Measurements from ENCODE around the gene HRH3.

Gene HRH3

GRCh38 chr20:62233684-62234083, 13.6 kb upstream of the HRH3 start:
- Histone ChIP-seq H3K27me3 (ENCODE audit: control insufficient read depth, low read length) (no peaks in the 10 kb centered on the region), H3K36me3 (ENCODE audit: control insufficient read depth, low read length) (no peaks in the 10 kb centered on the region), H3K4me2 (ENCODE audit: low read length) (no peak overlapping the region), H3F3A (ENCODE audit: control insufficient read depth, insufficient read depth) (no peaks in the 10 kb centered on the region), H3K4me3 (ENCODE audit: low read length) (no peak overlapping the region), H3K27ac (ENCODE audit: low read depth, low read length) (no peak overlapping the region), H3K79me2 (ENCODE audit: control insufficient read depth, low read length) (no peaks in the 10 kb centered on the region), H4K20me1 (ENCODE audit: control insufficient read depth, insufficient read depth, low read depth, low read length) (no peaks in the 10 kb centered on the region), H3K9me2 (replicated peaks; ENCODE audit: control insufficient read depth, low read length) (no peaks in the 10 kb centered on the region), H3K4me1 (ENCODE audit: control insufficient read depth, low read length) (peaks cover 6% of the 10 kb centered on the region), H3K9me3 (ENCODE audit: control insufficient read depth, insufficient read depth, low read length) (no peaks in the 10 kb centered on the region; the same call in 1 of the 2 replicates)
- no peak for TF ChIP-seq EZH2phosphoT487 (IDR thresholded peaks at IDR 0.05; ENCODE audit: borderline replicate concordance, low read length)
- TF ChIP-seq, protein P1, sequence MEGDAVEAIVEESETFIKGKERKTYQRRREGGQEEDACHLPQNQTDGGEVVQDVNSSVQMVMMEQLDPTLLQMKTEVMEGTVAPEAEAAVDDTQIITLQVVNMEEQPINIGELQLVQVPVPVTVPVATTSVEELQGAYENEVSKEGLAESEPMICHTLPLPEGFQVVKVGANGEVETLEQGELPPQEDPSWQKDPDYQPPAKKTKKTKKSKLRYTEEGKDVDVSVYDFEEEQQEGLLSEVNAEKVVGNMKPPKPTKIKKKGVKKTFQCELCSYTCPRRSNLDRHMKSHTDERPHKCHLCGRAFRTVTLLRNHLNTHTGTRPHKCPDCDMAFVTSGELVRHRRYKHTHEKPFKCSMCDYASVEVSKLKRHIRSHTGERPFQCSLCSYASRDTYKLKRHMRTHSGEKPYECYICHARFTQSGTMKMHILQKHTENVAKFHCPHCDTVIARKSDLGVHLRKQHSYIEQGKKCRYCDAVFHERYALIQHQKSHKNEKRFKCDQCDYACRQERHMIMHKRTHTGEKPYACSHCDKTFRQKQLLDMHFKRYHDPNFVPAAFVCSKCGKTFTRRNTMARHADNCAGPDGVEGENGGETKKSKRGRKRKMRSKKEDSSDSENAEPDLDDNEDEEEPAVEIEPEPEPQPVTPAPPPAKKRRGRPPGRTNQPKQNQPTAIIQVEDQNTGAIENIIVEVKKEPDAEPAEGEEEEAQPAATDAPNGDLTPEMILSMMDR (IDR thresholded peaks at IDR 0.05; ENCODE audit: low read depth, low read length, poor library complexity, severe bottlenecking): no peak

DNA sequence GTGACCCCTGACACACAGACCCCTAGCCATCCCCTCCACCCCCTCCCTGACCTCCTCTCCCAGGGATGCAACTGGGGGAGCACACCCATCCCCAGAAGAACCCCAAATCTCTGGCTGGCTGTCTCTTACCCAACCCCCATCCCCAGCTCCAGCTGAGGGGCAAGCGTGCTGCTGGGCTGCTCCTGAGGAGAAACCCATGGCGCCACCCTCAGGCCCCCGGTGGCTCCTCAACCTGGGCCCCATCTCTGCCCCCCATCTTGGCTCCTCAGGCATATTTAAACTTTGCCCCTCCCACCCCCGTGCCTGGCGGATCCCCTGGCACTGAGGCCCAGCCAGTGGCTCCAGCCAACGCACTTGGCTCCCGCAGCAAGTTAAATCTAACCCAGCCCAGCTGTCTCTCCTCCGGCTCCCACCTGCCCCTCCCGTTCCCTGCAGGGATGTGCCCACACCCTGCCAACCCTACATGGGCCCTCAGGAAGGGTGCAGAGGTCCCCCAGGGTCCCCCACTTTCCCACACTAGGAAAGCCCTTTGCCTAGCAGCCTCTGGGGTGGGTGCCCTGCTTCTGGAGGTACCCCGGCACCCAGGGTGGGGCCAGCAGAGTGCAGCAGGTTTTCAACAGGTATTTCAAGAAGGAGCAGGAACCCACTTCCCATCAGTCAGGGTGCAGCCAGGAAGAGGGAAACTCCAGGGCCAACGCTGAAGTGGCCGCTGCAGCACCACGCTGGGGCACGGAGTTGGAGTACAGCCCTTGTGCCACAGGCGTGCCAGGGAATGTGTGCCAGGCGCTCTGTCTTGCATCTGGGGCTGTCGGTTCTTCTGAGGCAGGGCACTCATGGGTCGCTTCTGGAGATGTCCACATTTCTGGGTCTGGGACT, 12.9 kb upstream of the HRH3 start:
- Histone ChIP-seq H3K4me2 (ENCODE audit: low read length) (no peak overlapping the region), H3K36me3 (ENCODE audit: control insufficient read depth, low read length) (no peaks in the 10 kb centered on the region), H3K9me2 (replicated peaks; ENCODE audit: control insufficient read depth, low read length) (no peaks in the 10 kb centered on the region), H3K4me1 (ENCODE audit: control insufficient read depth, low read length) (peaks cover 6% of the 10 kb centered on the region), H3F3A (ENCODE audit: control insufficient read depth, insufficient read depth) (no peaks in the 10 kb centered on the region), H3K27ac (ENCODE audit: low read depth, low read length) (no peak overlapping the region), H4K20me1 (ENCODE audit: control insufficient read depth, insufficient read depth, low read depth, low read length) (no peaks in the 10 kb centered on the region), H3K9me3 (ENCODE audit: control insufficient read depth, insufficient read depth, low read length) (no peaks in the 10 kb centered on the region; the same call in 1 of the 2 replicates), H3K4me3 (ENCODE audit: low read length) (no peak overlapping the region), H3K79me2 (ENCODE audit: control insufficient read depth, low read length) (no peaks in the 10 kb centered on the region), H3K27me3 (ENCODE audit: control insufficient read depth, low read length) (no peaks in the 10 kb centered on the region)
- no peak for TF ChIP-seq EZH2phosphoT487 (IDR thresholded peaks at IDR 0.05; ENCODE audit: borderline replicate concordance, low read length)
- TF ChIP-seq, protein P1 (IDR thresholded peaks at IDR 0.05; ENCODE audit: low read depth, low read length, poor library complexity, severe bottlenecking): no peak

DNA sequence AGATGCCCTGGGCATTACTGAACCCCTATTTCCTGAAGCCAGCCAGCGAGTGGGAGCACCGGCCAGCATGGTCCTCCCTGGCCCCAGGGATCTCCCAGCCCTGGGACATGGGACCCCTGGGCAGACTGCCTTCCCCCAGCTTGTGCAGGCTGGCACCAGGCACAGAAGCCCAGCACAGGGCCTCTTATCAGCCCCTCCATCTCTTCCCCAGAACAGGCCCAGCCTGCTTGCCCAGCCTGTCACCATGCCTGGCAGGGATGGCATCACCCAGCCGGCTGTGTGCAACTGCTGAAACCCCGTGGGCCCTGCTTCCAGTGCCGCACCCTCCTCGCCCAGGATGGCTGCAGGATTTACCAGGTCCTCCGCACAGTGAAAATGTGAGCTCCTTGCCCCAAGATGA, 12.1 kb upstream of the HRH3 start:
- no peak overlapping the region for H3K27ac ChIP-seq (ENCODE audit: low read depth, low read length)
- H3K9me3 ChIP-seq (ENCODE audit: control insufficient read depth, insufficient read depth, low read length): no peaks in the 10 kb centered on the region; the same call in 1 of the 2 replicates
- no peaks in the 10 kb centered on the region for H3F3A ChIP-seq (ENCODE audit: control insufficient read depth, insufficient read depth)
- TF ChIP-seq, protein P1 (IDR thresholded peaks at IDR 0.05; ENCODE audit: low read depth, low read length, poor library complexity, severe bottlenecking): no peak
- no peak for TF ChIP-seq EZH2phosphoT487 (IDR thresholded peaks at IDR 0.05; ENCODE audit: borderline replicate concordance, low read length)
- H3K4me3 ChIP-seq (ENCODE audit: low read length): no peak overlapping the region
- no peaks in the 10 kb centered on the region for H4K20me1 ChIP-seq (ENCODE audit: control insufficient read depth, insufficient read depth, low read depth, low read length)
- no peak overlapping the region for H3K4me2 ChIP-seq (ENCODE audit: low read length)
- no peaks in the 10 kb centered on the region for H3K4me1 ChIP-seq (ENCODE audit: control insufficient read depth, low read length)
- no peaks in the 10 kb centered on the region for H3K9me2 ChIP-seq (replicated peaks; ENCODE audit: control insufficient read depth, low read length)
- H3K79me2 ChIP-seq (ENCODE audit: control insufficient read depth, low read length): no peaks in the 10 kb centered on the region
- H3K36me3 ChIP-seq (ENCODE audit: control insufficient read depth, low read length): no peaks in the 10 kb centered on the region
- H3K27me3 ChIP-seq (ENCODE audit: control insufficient read depth, low read length): no peaks in the 10 kb centered on the region
